HEK293T (cell line): ENCODE data around the gene GPR155.
A peak's percentile ranks its signal among the peaks of the same experiment; 100 is the strongest.
"Not testable (repeated sequence)": the region's sequence is repeated elsewhere in the genome, so short reads cannot be mapped to it uniquely, and the experiment has no call there.

Experiments
- CTCF ChIA-PET: fragments of 350-600 bp; formaldehyde crosslinking; extraction: SDS; loops from one replicate; lab custom pipeline; 2021; ENCODE audit warnings: antibody characterized with exemption, inconsistent platforms; lab: Yijun Ruan, JAX
- POLR2A ChIA-PET: fragments of 350-600 bp; formaldehyde crosslinking; extraction: SDS; loops from one replicate; lab custom pipeline; 2020; ENCODE audit warnings: antibody characterized with exemption, inconsistent platforms; lab: Yijun Ruan, JAX
- DNase-seq: peaks from one replicate; pipeline ENCODE4 v3.0.0; 2012; ENCODE audit warnings: mixed read lengths; ENCODE audit errors: extremely low spot score
- ARNT ChIP-seq: fragments of 450-650 bp; IDR thresholded peaks from 2 replicates; pipeline ENCODE4 v1.6.1; 2017; ENCODE audit warnings: mild to moderate bottlenecking
- BHLHE40 ChIP-seq: fragments of 450-650 bp; IDR thresholded peaks from 2 replicates; pipeline ENCODE4 v1.6.1; 2016; ENCODE audit warnings: mild to moderate bottlenecking, moderate library complexity, borderline replicate concordance
- CTBP1 ChIP-seq: fragments of 450-650 bp; IDR thresholded peaks from 2 replicates; pipeline ENCODE4 v1.6.1; 2016; ENCODE audit warnings: borderline replicate concordance
- ELF4 ChIP-seq: fragments of 450-650 bp; IDR thresholded peaks from 2 replicates; pipeline ENCODE4 v1.6.1; 2017; ENCODE audit warnings: antibody characterized with exemption
- FOXA1 ChIP-seq: fragments of 450-650 bp; IDR thresholded peaks from 2 replicates; pipeline ENCODE4 v1.6.1; 2016; ENCODE audit warnings: mild to moderate bottlenecking
- FOXK2 ChIP-seq: fragments of 450-650 bp; IDR thresholded peaks from 2 replicates; pipeline ENCODE4 v1.6.1; 2016; ENCODE audit warnings: mild to moderate bottlenecking
- FOXM1 ChIP-seq: fragments of 450-650 bp; IDR thresholded peaks from 2 replicates; pipeline ENCODE4 v1.6.1; 2017; ENCODE audit warnings: mild to moderate bottlenecking, borderline replicate concordance
- HDGF ChIP-seq: fragments of 450-650 bp; IDR thresholded peaks from 2 replicates; pipeline ENCODE4 v1.6.1; 2017; ENCODE audit warnings: antibody characterized with exemption, borderline replicate concordance
- L3MBTL2 ChIP-seq: fragments of 450-650 bp; conservative IDR thresholded peaks from 2 replicates; pipeline ENCODE4 v1.6.1; 2016; ENCODE audit warnings: mild to moderate bottlenecking
- LEF1 ChIP-seq: fragments of 450-650 bp; IDR thresholded peaks from 2 replicates; pipeline ENCODE4 v1.6.1; 2017; ENCODE audit warnings: mild to moderate bottlenecking, borderline replicate concordance
- NFRKB ChIP-seq: fragments of 450-650 bp; IDR thresholded peaks from 2 replicates; pipeline ENCODE4 v1.6.1; 2016; ENCODE audit warnings: mild to moderate bottlenecking, moderate library complexity
- SP1 ChIP-seq: fragments of 450-650 bp; IDR thresholded peaks from 2 replicates; pipeline ENCODE4 v1.6.1; 2017
- SUZ12 ChIP-seq: fragments of 450-650 bp; IDR thresholded peaks from 2 replicates; pipeline ENCODE4 v1.6.1; 2016; ENCODE audit warnings: mild to moderate bottlenecking
- TARDBP ChIP-seq: fragments of 450-650 bp; IDR thresholded peaks from 2 replicates; pipeline ENCODE4 v1.6.1; 2016
- ZNF384 ChIP-seq: fragments of 450-650 bp; IDR thresholded peaks from 2 replicates; pipeline ENCODE4 v1.6.1; 2016
- TF ChIP-seq, protein P1 (sequence below): fragments of 450-650 bp; IDR thresholded peaks from 2 replicates; pipeline ENCODE4 v1.6.1; 2016

Gene GPR155

DNA sequence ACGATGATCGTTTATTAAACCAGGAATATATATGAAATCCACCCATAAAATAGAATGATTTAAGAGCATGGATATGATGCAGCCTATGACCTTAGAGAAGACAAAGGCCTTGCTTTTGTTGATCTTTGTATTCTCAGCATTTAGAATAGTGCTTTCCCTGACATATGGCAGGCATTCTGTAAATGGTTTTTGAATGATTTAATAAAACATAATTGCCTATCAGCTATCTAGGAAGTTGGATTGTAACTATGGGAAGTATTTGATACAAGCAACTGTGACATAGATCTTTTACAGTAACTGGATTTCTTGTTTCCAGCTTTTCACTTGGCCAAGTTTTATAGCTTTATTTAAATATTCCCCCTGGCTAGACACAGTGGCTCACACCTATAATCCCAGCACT lies 5.1 kb upstream of the GPR155 start:
- no peak for TF ChIP-seq FOXM1
- TF ChIP-seq ZNF384: no peak
- no peak for TF ChIP-seq ARNT
- TF ChIP-seq LEF1: no peak
- TF ChIP-seq HDGF: no peak
- no peak for TF ChIP-seq CTBP1
- TF ChIP-seq L3MBTL2: no peak
- TF ChIP-seq, protein P1, sequence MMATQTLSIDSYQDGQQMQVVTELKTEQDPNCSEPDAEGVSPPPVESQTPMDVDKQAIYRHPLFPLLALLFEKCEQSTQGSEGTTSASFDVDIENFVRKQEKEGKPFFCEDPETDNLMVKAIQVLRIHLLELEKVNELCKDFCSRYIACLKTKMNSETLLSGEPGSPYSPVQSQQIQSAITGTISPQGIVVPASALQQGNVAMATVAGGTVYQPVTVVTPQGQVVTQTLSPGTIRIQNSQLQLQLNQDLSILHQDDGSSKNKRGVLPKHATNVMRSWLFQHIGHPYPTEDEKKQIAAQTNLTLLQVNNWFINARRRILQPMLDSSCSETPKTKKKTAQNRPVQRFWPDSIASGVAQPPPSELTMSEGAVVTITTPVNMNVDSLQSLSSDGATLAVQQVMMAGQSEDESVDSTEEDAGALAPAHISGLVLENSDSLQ: no peak
- TF ChIP-seq NFRKB: no peak
- no peak for TF ChIP-seq BHLHE40
- TF ChIP-seq TARDBP: no peak
- no peak for TF ChIP-seq ELF4
- TF ChIP-seq SUZ12: no peak
- no peak for TF ChIP-seq FOXA1
- no peak for TF ChIP-seq SP1
- no peak for TF ChIP-seq FOXK2
- CTCF ChIA-PET: no interaction called here
- POLR2A ChIA-PET: no interaction called here
- DNase-seq: no peak

DNA sequence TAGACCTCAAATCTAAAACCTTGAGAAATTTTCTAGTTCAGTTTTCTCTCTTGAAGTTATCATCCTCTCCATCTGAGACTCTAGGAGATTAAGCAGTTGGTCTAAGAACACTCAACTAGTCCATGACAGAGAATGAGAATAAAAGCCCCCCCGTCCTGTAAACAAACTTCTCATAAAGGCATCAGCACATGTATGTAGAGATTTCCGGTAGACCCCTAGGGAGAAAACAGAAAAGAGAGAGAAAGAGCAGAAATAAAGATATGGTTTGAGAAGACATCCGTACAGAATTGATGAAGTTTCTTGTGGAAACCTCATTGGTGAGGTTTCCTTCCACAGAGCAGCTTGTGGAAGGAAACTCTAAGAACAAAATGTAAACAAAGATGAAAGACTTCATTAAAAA lies 3.2 kb upstream of the GPR155 start:
- DNase-seq: no peak
- CTCF ChIA-PET: interaction anchor here (0.6 kb wide), 1 partner anchor 450 kb away, joined by 4 read pairs; no protein-coding TSS in a partner anchor
- no peak for TF ChIP-seq FOXA1
- TF ChIP-seq, protein P1: no peak
- no peak for TF ChIP-seq ZNF384
- no peak for TF ChIP-seq TARDBP
- no peak for TF ChIP-seq L3MBTL2
- POLR2A ChIA-PET: no interaction called here

DNA sequence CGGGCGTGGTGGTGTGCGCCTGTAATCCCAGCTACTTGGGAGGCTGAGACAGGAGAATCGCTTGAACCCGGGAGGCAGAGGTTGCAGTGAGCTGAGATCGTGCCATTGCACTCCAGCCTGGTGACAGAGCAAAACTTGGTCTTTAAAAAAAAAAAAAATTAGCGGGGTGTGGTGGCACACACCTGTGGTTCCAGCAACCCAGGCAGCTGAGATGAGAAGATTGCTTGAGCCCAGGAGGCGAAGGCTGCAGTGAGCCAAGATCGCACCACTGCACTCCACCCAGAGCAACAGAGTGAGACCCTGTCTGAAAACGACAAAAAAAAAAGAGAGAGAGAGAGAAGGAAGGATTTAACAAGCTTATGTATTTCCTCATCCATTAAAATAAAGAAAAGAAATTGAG lies 2.7 kb upstream of the GPR155 start:
- POLR2A ChIA-PET: not testable (repeated sequence)
- CTCF ChIA-PET: interaction anchor here (0.6 kb wide), 1 partner anchor 451 kb away, joined by 4 read pairs; no protein-coding TSS in a partner anchor

DNA sequence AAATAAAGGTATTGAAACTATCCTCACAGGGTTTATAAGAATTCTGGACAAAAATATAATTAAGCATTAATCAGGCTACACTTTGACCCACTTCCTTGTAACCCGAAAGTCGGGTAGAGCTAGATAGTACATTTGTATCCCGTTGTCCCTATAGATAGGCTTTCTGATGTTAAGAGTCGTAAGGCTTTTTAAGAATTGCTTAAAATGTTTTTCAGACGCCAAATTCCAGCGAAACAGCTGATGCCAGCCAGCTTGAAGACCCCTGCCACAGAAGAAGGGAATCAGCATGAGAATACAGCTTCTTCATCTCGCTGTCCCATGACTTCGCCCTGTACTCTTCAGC lies 962 bp upstream of the GPR155 start:
- CTCF ChIA-PET: no interaction called here
- POLR2A ChIA-PET: interaction anchor here (1.0 kb wide), 1 partner anchor 49 kb away, joined by 3 read pairs; no protein-coding TSS in a partner anchor
- DNase-seq: no peak
- TF ChIP-seq CTBP1: no peak
- TF ChIP-seq FOXA1: no peak
- no peak for TF ChIP-seq L3MBTL2
- no peak for TF ChIP-seq BHLHE40
- no peak for TF ChIP-seq SUZ12
- TF ChIP-seq FOXM1: no peak
- TF ChIP-seq SP1: no peak
- TF ChIP-seq HDGF: no peak
- TF ChIP-seq, protein P1: no peak
- no peak for TF ChIP-seq NFRKB
- TF ChIP-seq ELF4: no peak

More for the DNA sequence above, 2.7 kb upstream of the GPR155 start:
- not testable (repeated sequence) for DNase-seq

DNA sequence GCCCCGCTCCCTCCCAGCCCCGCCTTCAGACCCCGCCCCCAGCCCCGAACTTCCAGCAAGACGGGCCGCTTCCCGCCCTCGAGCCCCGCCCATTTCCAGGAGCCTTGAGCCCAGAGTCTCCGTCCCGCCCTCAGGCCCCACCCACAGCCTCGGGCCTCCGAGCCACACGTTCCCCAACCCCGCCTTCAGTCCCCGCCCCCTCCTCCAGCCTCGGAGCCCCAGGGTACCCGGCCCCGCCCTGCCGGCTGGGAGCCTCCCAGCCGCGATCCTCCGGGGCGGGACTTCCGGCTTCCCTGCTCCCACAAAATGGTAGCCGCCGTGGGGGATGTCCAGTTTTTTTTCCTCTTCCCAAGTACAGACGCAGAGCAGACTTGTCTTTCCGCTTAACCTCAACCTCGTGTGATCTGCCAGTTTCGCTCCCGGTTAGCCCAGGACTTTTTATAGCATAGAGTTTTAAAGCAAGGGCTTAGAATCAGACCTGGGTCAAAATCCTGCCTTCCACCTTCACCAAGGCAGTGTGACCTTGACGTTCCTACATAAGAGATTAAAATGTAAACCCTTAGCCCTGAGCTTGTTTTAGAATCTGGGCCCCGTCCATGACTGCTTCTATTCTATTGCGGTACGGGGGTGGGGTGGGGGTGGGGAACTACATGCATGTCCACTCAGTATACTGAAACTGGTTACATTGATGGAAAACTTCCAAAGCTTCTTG lies 435 bp upstream of the GPR155 start:
- CTCF ChIA-PET: no interaction called here
- POLR2A ChIA-PET: interaction anchor here (1.0 to 1.5 kb wide), 2 partner anchors 9 to 49 kb away, joined by 3 to 4 read pairs; no protein-coding TSS in a partner anchor
- DNase-seq: peak; percentile 98
- TF ChIP-seq SUZ12 (no peak), HDGF (no peak), FOXK2 (no peak), L3MBTL2 (no peak), ARNT (no peak), ELF4 (peak; percentile 49; the same call in 1 of the 2 replicates), CTBP1 (no peak), ZNF384 (0 out of 2 replicates have a peak, but pooled peaks have one; percentile 37), SP1 (no peak), NFRKB (peak; percentile 42; the same call in 1 of the 2 replicates), FOXM1 (no peak), FOXA1 (no peak), LEF1 (no peak), TARDBP (no peak), BHLHE40 (no peak)
- TF ChIP-seq, protein P1: no peak
